B cell (primary cell): ENCODE measurements around the gene NUS1. TPM values are rescaled to one million over a fixed set of nuclear protein-coding genes. Genes with fewer than 3 reads are reported as not detected.

Experiments
- ATAC-seq: fragments of 200-7000 bp; cut with Tn5 transposase; one replicate; pipeline ENCODE4 v1.10.0; 2021; ENCODE audit warnings: low read depth, mild to moderate bottlenecking, moderate number of reproducible peaks, moderate library complexity
- CTCF ChIA-PET: fragments of 350-600 bp; sonication (Branson Sonifier 250); formaldehyde crosslinking; loops from one replicate; lab custom pipeline; 2021; ENCODE audit warnings: antibody characterized with exemption, inconsistent platforms; lab: Charles Lee
- POLR2A ChIA-PET: fragments of 350-600 bp; sonication (Branson Sonifier 250); formaldehyde crosslinking; loops from one replicate; lab custom pipeline; 2021; ENCODE audit warnings: antibody characterized with exemption; lab: Charles Lee
- DNase-seq: peaks from one replicate; pipeline ENCODE4 v3.0.0; 2013
- H2AFZ ChIP-seq: 2 replicates; pipeline ENCODE4 v1.6.1; 2012; ENCODE audit warnings: mild to moderate bottlenecking, low read depth, low read length; ENCODE audit not compliant: insufficient read depth, poor library complexity, severe bottlenecking
- H3K27ac ChIP-seq, 2 donors: 1 replicate in 1 of 2; 2 replicates in 1 of 2; pipeline ENCODE4 v1.5.1; 2012 to 2013; ENCODE audit warnings: low read length in 2 of 2, mild to moderate bottlenecking in 2 of 2, moderate library complexity in 1 of 2
- H3K27me3 ChIP-seq, 4 experiments: fragments of 200-600 bp in 1 of 4; sonication (generic) in 1 of 4; replicated peaks in 1 of 4; 1 replicate in 2 of 4; 2 replicates in 2 of 4; pipeline versions ENCODE4 v1.6.1 to v1.7.0; 2013 to 2016; ENCODE audit warnings: low read length in 3 of 4, mild to moderate bottlenecking in 2 of 4, mixed read lengths in 1 of 4, moderate library complexity in 1 of 4; ENCODE audit not compliant: insufficient read depth in 4 of 4, control insufficient read depth in 3 of 4; ENCODE audit errors: control extremely low read depth in 1 of 4
- H3K36me3 ChIP-seq, 2 experiments: replicated peaks in 1 of 2; 1 replicate in 1 of 2; 2 replicates in 1 of 2; pipeline versions ENCODE4 v1.6.1 to v1.7.1; 2013; ENCODE audit warnings: low read length in 1 of 2; ENCODE audit not compliant: insufficient read depth in 2 of 2, control insufficient read depth in 1 of 2; ENCODE audit errors: control extremely low read depth in 1 of 2, extremely low read depth in 1 of 2
- H3K4me1 ChIP-seq, 2 donors: fragments of 200-600 bp in 1 of 2; sonication (generic) in 1 of 2; 1 replicate in 1 of 2; 2 replicates in 1 of 2; pipeline versions ENCODE4 v1.5.1 to v1.6.1; 2013 to 2017; ENCODE audit warnings: low read length in 2 of 2; ENCODE audit not compliant: control insufficient read depth in 2 of 2, insufficient read depth in 2 of 2
- H3K4me2 ChIP-seq: replicated peaks from 2 replicates; pipeline ENCODE3; 2012; ENCODE audit warnings: mild to moderate bottlenecking, low read depth, low read length; ENCODE audit not compliant: poor library complexity, severe bottlenecking
- H3K4me3 ChIP-seq, 5 experiments: fragments of 200-600 bp in 1 of 5; sonication (generic) in 1 of 5; 1 replicate in 3 of 5; 2 replicates in 2 of 5; pipeline versions ENCODE4 v1.5.1 to v1.7.0; 2011 to 2016; ENCODE audit warnings: low read length in 4 of 5, mild to moderate bottlenecking in 4 of 5, low read depth in 2 of 5, control low read depth in 1 of 5, moderate library complexity in 1 of 5; ENCODE audit not compliant: insufficient read depth in 1 of 5; ENCODE audit errors: control extremely low read depth in 1 of 5, extremely low read depth in 1 of 5
- H3K79me2 ChIP-seq: fragments of 200-600 bp; sonication (generic); one replicate; pipeline ENCODE4 v1.6.0; 2016; ENCODE audit warnings: low read length; ENCODE audit not compliant: control insufficient read depth, insufficient read depth
- H3K9ac ChIP-seq: fragments of 200-600 bp; sonication (generic); 2 replicates; pipeline ENCODE4 v1.6.1; 2017; ENCODE audit warnings: mild to moderate bottlenecking, low read length, moderate library complexity
- H3K9me3 ChIP-seq, 3 donors: one replicate each; pipeline versions ENCODE4 v1.6.1 to v1.7.1; 2013; ENCODE audit warnings: low read length in 2 of 3; ENCODE audit not compliant: control insufficient read depth in 2 of 3, insufficient read depth in 1 of 3; ENCODE audit errors: control extremely low read depth in 1 of 3
- H4K20me1 ChIP-seq: 2 replicates; pipeline ENCODE4 v1.6.0; 2012; ENCODE audit warnings: mild to moderate bottlenecking, low read length; ENCODE audit not compliant: insufficient read depth, control insufficient read depth, poor library complexity, severe bottlenecking
- H3K27ac Mint-ChIP-seq: one replicate; pipeline ENCODE4 v1.8.0; 2021; ENCODE audit warnings: mixed read lengths
- H3K27me3 Mint-ChIP-seq: one replicate; pipeline ENCODE4 v1.8.0; 2021; ENCODE audit warnings: mixed read lengths
- H3K4me1 Mint-ChIP-seq: one replicate; pipeline ENCODE4 v1.8.0; 2021; ENCODE audit warnings: mixed read lengths
- H3K4me3 Mint-ChIP-seq: one replicate; pipeline ENCODE4 v1.8.0; 2021; ENCODE audit warnings: mixed read lengths
- H3K9me3 Mint-ChIP-seq: one replicate; pipeline ENCODE4 v1.8.0; 2022; ENCODE audit warnings: mixed read lengths; ENCODE audit not compliant: insufficient read depth
- CTCF ChIP-seq: fragments of 200-600 bp; IDR thresholded peaks from one replicate; pipeline ENCODE4 v1.8.0; 2022; ENCODE audit warnings: antibody characterized with exemption, mild to moderate bottlenecking
- EZH2 ChIP-seq: IDR thresholded peaks from 2 replicates; pipeline ENCODE4 v1.6.1; 2012; ENCODE audit warnings: borderline replicate concordance, low read depth, mild to moderate bottlenecking, moderate library complexity, low read length; ENCODE audit not compliant: insufficient read depth, poor library complexity, severe bottlenecking
- WGBS: methylation state at CpG from one replicate; pipeline ENCODE4 v1.1.5; 2013; ENCODE audit warnings: missing lambda C conversion rate; ENCODE audit not compliant: insufficient coverage; 5-methylcytosine and 5-hydroxymethylcytosine counted together
- intact Hi-C: fragments of 100-400 bp; cut with micrococcal nuclease; formaldehyde crosslinking; loops from one replicate; pipeline ENCODE4 v1.10.0; 2022
- polyA plus RNA-seq: library from polyadenylated mRNA; depleted of rRNA; stranded (reverse); fragments of >200 nt; gene quantifications from 2 replicates; pipeline ENCODE4 v1.2.3, GENCODE V29; 2012
- total RNA-seq, 2 donors: library from RNA; stranded (reverse); fragments of 120-200 nt in 1 of 2; gene quantifications; 1 replicate in 1 of 2; 2 replicates in 1 of 2; pipeline versions ENCODE4 v1.2.3 to v1.2.4, GENCODE V29; 2013 to 2022

The NUS1 gene
- total and polyA plus RNA-seq, 2 donors (not counting 1 experiment from before 2014, with no cell fraction given): 6.2 to 22.1 TPM

DNA sequence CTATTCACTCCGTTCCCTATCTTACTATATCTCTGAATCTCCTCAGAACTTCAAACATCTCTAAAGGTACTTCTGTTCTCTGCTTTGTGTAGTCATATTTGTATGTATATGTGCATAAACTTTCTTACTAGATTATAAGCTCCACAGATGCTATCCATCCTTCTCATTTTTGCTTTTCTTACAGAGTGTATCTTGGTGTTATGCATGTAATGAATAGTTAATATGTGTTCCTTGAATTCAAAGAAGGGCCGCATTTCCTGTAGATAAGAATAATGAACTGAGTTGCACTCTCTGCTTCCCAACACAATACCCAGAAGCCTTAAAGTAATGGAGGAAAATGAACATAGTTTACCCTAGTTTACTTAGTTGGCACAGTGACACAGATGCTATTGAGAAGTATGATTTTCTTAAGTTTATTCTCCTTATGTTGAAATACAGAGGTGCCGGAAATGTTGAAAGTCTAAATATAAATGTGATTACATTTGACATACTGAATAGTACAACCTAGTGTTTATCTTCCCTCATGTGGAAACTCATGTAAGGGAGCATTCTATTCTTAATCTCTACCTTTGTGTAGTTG lies 6.0 kb downstream of the NUS1 start:
- H3K27ac Mint-ChIP-seq: no peak overlapping the region
- H3K4me1 Mint-ChIP-seq: peaks cover 55% of the 10 kb centered on the region
- H3K4me3 Mint-ChIP-seq: no peak overlapping the region
- CTCF ChIA-PET: no interaction called here
- Histone ChIP-seq H3K4me2 (no peak overlapping the region), H2AFZ (no peak overlapping the region), H3K36me3 (no peaks in the 10 kb centered on the region), H3K9me3 (no peaks in the 10 kb centered on the region), H3K27me3 (no peaks in the 10 kb centered on the region), H3K79me2 (peaks cover 84% of the 10 kb centered on the region), H3K27ac (no peak overlapping the region), H3K4me1 (peaks cover 19 to 26% of the 10 kb centered on the region in 2 donors), H4K20me1 (peaks cover 30% of the 10 kb centered on the region), H3K4me3 (no peak overlapping the region), H3K9ac (no peak overlapping the region)
- no peaks in the 10 kb centered on the region for H3K9me3 Mint-ChIP-seq
- POLR2A ChIA-PET: no interaction called here
- ATAC-seq: no peak
- no peak for TF ChIP-seq EZH2
- no peak for TF ChIP-seq CTCF
- H3K27me3 Mint-ChIP-seq: no peaks in the 10 kb centered on the region
- no peak for DNase-seq
- WGBS: no CpG with 5 or more reads among the region's 3 CpGs
- intact Hi-C loops: no loop called here

- Histone ChIP-seq H3K79me2 (peaks cover 75% of the 10 kb centered on the region), H4K20me1 (peaks cover 43% of the 10 kb centered on the region), H3K4me2 (no peak overlapping the region), H3K4me1 (peaks cover 0 to 7% of the 10 kb centered on the region in 2 donors), H3K27me3 (no peaks in the 10 kb centered on the region), H3K9me3 (no peaks in the 10 kb centered on the region), H3K36me3 (no peaks in the 10 kb centered on the region), H3K27ac (no peak overlapping the region), H2AFZ (no peak overlapping the region), H3K4me3 (no peak overlapping the region), H3K9ac (no peak overlapping the region)
- no CpG with 5 or more reads among the region's 1 CpG for WGBS
- Mint-ChIP-seq H3K9me3 (no peaks in the 10 kb centered on the region), H3K27ac (no peak overlapping the region), H3K4me3 (no peak overlapping the region), H3K4me1 (peaks cover 44% of the 10 kb centered on the region), H3K27me3 (no peaks in the 10 kb centered on the region)
- DNase-seq (no peak), ATAC-seq (no peak)
- CTCF ChIA-PET: no interaction called here
- POLR2A ChIA-PET: no interaction called here
- TF ChIP-seq CTCF (no peak), EZH2 (no peak)
- intact Hi-C loops: no loop called here
These were observed 9.5 kb downstream of the NUS1 start for GRCh38 chr6:117684749-117685148.
